ENCODE measurements around the gene MIS18BP1.

DNA sequence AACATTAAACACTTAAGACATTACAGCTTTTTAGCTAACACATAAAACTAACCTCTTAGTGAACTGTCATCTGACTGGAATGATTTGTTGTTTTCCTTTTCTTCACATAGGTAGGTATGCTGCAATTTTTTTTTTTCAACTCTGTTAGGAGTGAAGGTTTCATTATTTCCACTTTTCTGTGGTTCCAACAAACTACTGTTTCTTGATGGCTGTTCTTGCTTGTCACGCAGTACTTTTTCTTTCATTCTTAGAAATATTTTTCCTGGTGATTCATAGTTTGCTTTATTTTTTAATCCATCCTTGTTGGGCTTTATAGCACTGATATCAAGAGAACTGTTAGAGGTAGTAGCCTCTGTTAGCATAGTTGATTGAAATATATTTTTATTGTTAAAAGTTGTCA is 6.3 kb downstream of the MIS18BP1 start:
- no peak for TF ChIP-seq POLR2AphosphoS5 (IDR thresholded peaks at IDR 0.05)
- TF ChIP-seq CTCF (IDR thresholded peaks at IDR 0.05) = no peak
- no peak for TF ChIP-seq POLR2A (IDR thresholded peaks at IDR 0.05)

All from sigmoid colon (tissue), 4 donors.